Stimulated activated naive CD8-positive, alpha-beta T cell treated with anti-CD3 and anti-CD28 coated beads, Interleukin-15, Interleukin-2, amounts not matched to agents 100 ng/mL and 50 ng/mL, for 24 hours (primary cell): ENCODE data around the gene SHANK1.

Experiments
- H3K27ac Mint-ChIP-seq: one replicate; pipeline ENCODE4 v1.8.0; 2021; ENCODE audit warnings: mild to moderate bottlenecking, mixed read lengths
- H3K27me3 Mint-ChIP-seq: one replicate; pipeline ENCODE4 v1.8.0; 2021; ENCODE audit warnings: mixed read lengths
- H3K36me3 Mint-ChIP-seq: one replicate; pipeline ENCODE4 v1.8.0; 2021; ENCODE audit warnings: low read depth, mixed read lengths
- H3K4me1 Mint-ChIP-seq: one replicate; pipeline ENCODE4 v1.8.0; 2021; ENCODE audit warnings: low read depth, mixed read lengths
- H3K4me3 Mint-ChIP-seq: one replicate; pipeline ENCODE4 v1.8.0; 2021; ENCODE audit warnings: mild to moderate bottlenecking, mixed read lengths
- H3K9me3 Mint-ChIP-seq: one replicate; pipeline ENCODE4 v1.8.0; 2021; ENCODE audit warnings: mixed read lengths

SHANK1 gene

GRCh38 chr19:50721441-50722137 is 2.0 kb upstream of the SHANK1 start:
- H3K4me3 Mint-ChIP-seq: no peak overlapping the region
- peaks cover 24% of the 10 kb centered on the region for H3K4me1 Mint-ChIP-seq
- H3K9me3 Mint-ChIP-seq: no peaks in the 10 kb centered on the region
- H3K27ac Mint-ChIP-seq: no peak overlapping the region
- no peaks in the 10 kb centered on the region for H3K36me3 Mint-ChIP-seq
- H3K27me3 Mint-ChIP-seq: peaks cover 40% of the 10 kb centered on the region

- peaks cover 18% of the 10 kb centered on the region for H3K4me1 Mint-ChIP-seq
- no peaks in the 10 kb centered on the region for H3K9me3 Mint-ChIP-seq
- H3K36me3 Mint-ChIP-seq: no peaks in the 10 kb centered on the region
- H3K27me3 Mint-ChIP-seq: peaks cover 46% of the 10 kb centered on the region
- H3K4me3 Mint-ChIP-seq: no peak overlapping the region
- H3K27ac Mint-ChIP-seq: no peak overlapping the region
Measured at GRCh38 chr19:50720921-50721381, 1.3 kb upstream of the SHANK1 start.

- no peaks in the 10 kb centered on the region for H3K36me3 Mint-ChIP-seq
- H3K4me1 Mint-ChIP-seq: peaks cover 18% of the 10 kb centered on the region
- H3K4me3 Mint-ChIP-seq: peak overlapping the region; percentile 7
Measured at GRCh38 chr19:50720181-50720920, 749 bp upstream of the SHANK1 start.

GRCh38 chr19:50719119-50719435 is 525 bp downstream of the SHANK1 start:
- H3K9me3 Mint-ChIP-seq: no peaks in the 10 kb centered on the region
- H3K4me1 Mint-ChIP-seq: peaks cover 19% of the 10 kb centered on the region
- H3K27me3 Mint-ChIP-seq: peaks cover 47% of the 10 kb centered on the region
- no peaks in the 10 kb centered on the region for H3K36me3 Mint-ChIP-seq
- H3K4me3 Mint-ChIP-seq: no peak overlapping the region
- no peak overlapping the region for H3K27ac Mint-ChIP-seq

More at GRCh38 chr19:50720181-50720920, 749 bp upstream of the SHANK1 start:
- Mint-ChIP-seq H3K27me3 (peaks cover 47% of the 10 kb centered on the region), H3K9me3 (no peaks in the 10 kb centered on the region), H3K27ac (no peak overlapping the region)

GRCh38 chr19:50718255-50719118 is 1.1 kb downstream of the SHANK1 start:
- H3K4me1 Mint-ChIP-seq: peaks cover 21% of the 10 kb centered on the region
- H3K27ac Mint-ChIP-seq: no peak overlapping the region
- H3K4me3 Mint-ChIP-seq: no peak overlapping the region
- H3K9me3 Mint-ChIP-seq: no peaks in the 10 kb centered on the region
- peaks cover 42% of the 10 kb centered on the region for H3K27me3 Mint-ChIP-seq
- H3K36me3 Mint-ChIP-seq: no peaks in the 10 kb centered on the region

GRCh38 chr19:50717891-50718254 is 1.7 kb downstream of the SHANK1 start:
- Mint-ChIP-seq H3K9me3 (no peaks in the 10 kb centered on the region), H3K27me3 (peaks cover 37% of the 10 kb centered on the region), H3K4me3 (no peak overlapping the region), H3K4me1 (peaks cover 27% of the 10 kb centered on the region), H3K36me3 (no peaks in the 10 kb centered on the region), H3K27ac (no peak overlapping the region)

GRCh38 chr19:50717026-50717723 is 2.4 kb downstream of the SHANK1 start:
- no peaks in the 10 kb centered on the region for H3K9me3 Mint-ChIP-seq
- H3K36me3 Mint-ChIP-seq: no peaks in the 10 kb centered on the region
- H3K27me3 Mint-ChIP-seq: peaks cover 30% of the 10 kb centered on the region
- H3K27ac Mint-ChIP-seq: no peak overlapping the region
- no peak overlapping the region for H3K4me3 Mint-ChIP-seq
- H3K4me1 Mint-ChIP-seq: peaks cover 32% of the 10 kb centered on the region

- Mint-ChIP-seq H3K27me3 (peaks cover 26% of the 10 kb centered on the region), H3K27ac (no peak overlapping the region), H3K9me3 (no peaks in the 10 kb centered on the region), H3K4me1 (peaks cover 32% of the 10 kb centered on the region), H3K4me3 (no peak overlapping the region), H3K36me3 (no peaks in the 10 kb centered on the region)
Measured at GRCh38 chr19:50716178-50717025, 3.2 kb downstream of the SHANK1 start.

- H3K4me3 Mint-ChIP-seq: no peak overlapping the region
- H3K27ac Mint-ChIP-seq: no peak overlapping the region
- H3K4me1 Mint-ChIP-seq: peaks cover 26% of the 10 kb centered on the region
- peaks cover 14% of the 10 kb centered on the region for H3K27me3 Mint-ChIP-seq
- no peaks in the 10 kb centered on the region for H3K36me3 Mint-ChIP-seq
- no peaks in the 10 kb centered on the region for H3K9me3 Mint-ChIP-seq
Measured at GRCh38 chr19:50713556-50714236, 5.9 kb downstream of the SHANK1 start.

GRCh38 chr19:50712833-50713232 is 6.8 kb downstream of the SHANK1 start:
- Mint-ChIP-seq H3K4me1 (peaks cover 25% of the 10 kb centered on the region), H3K27ac (no peak overlapping the region), H3K36me3 (no peaks in the 10 kb centered on the region), H3K4me3 (no peak overlapping the region), H3K27me3 (peaks cover 14% of the 10 kb centered on the region), H3K9me3 (no peaks in the 10 kb centered on the region)

- Mint-ChIP-seq H3K4me1 (peaks cover 18% of the 10 kb centered on the region), H3K4me3 (no peak overlapping the region), H3K36me3 (no peaks in the 10 kb centered on the region), H3K9me3 (no peaks in the 10 kb centered on the region), H3K27ac (no peak overlapping the region), H3K27me3 (peaks cover 7% of the 10 kb centered on the region)
Measured at GRCh38 chr19:50711805-50712204, 7.8 kb downstream of the SHANK1 start.

GRCh38 chr19:50711196-50711595 is 8.4 kb downstream of the SHANK1 start:
- Mint-ChIP-seq H3K27me3 (peaks cover 3% of the 10 kb centered on the region), H3K36me3 (no peaks in the 10 kb centered on the region), H3K4me1 (peaks cover 18% of the 10 kb centered on the region), H3K9me3 (no peaks in the 10 kb centered on the region), H3K4me3 (no peak overlapping the region), H3K27ac (no peak overlapping the region)

- Mint-ChIP-seq H3K9me3 (no peaks in the 10 kb centered on the region), H3K27ac (no peak overlapping the region), H3K27me3 (peaks cover 1% of the 10 kb centered on the region), H3K36me3 (no peaks in the 10 kb centered on the region), H3K4me1 (peaks cover 18% of the 10 kb centered on the region), H3K4me3 (no peak overlapping the region)
Measured at GRCh38 chr19:50710612-50711011, 9.0 kb downstream of the SHANK1 start.
